GM12875 (cell line): ENCODE results near the gene SLC45A3.

Source experiments
- H3K4me3 ChIP-seq: one replicate; pipeline ENCODE4 v1.5.1; 2011; ENCODE audit warnings: low read depth, low read length, control low read depth
- TF ChIP-seq, protein P1 (sequence below): IDR thresholded peaks from 2 replicates; pipeline ENCODE4 v1.5.1; 2011; ENCODE audit warnings: low read depth, mild to moderate bottlenecking, control low read depth, inconsistent platforms, low read length, moderate library complexity, borderline replicate concordance; ENCODE audit not compliant: insufficient read depth

Gene SLC45A3

GRCh38 chr1:205676002-205676401, 4.3 kb downstream of the SLC45A3 start:
- TF ChIP-seq, protein P1, sequence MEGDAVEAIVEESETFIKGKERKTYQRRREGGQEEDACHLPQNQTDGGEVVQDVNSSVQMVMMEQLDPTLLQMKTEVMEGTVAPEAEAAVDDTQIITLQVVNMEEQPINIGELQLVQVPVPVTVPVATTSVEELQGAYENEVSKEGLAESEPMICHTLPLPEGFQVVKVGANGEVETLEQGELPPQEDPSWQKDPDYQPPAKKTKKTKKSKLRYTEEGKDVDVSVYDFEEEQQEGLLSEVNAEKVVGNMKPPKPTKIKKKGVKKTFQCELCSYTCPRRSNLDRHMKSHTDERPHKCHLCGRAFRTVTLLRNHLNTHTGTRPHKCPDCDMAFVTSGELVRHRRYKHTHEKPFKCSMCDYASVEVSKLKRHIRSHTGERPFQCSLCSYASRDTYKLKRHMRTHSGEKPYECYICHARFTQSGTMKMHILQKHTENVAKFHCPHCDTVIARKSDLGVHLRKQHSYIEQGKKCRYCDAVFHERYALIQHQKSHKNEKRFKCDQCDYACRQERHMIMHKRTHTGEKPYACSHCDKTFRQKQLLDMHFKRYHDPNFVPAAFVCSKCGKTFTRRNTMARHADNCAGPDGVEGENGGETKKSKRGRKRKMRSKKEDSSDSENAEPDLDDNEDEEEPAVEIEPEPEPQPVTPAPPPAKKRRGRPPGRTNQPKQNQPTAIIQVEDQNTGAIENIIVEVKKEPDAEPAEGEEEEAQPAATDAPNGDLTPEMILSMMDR: no peak

DNA sequence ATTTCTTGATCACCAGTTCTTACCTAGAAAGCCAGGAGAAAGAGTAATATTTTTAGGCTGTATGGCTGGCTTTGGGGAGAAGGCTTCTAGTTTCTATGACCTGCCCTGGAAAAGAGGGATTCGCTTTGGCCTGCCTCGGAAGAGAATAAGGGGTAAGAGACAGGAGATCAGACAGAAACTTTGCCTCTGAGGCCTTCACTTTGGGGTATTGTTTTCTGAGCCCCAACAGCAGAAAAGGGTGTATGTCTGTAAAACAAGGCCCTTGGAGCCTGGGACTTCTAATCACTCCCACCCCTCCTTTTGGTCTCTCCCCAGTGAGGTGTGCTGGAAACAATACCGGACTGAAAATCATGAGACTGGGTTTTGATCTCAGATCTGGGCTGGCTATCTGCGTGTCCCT, 5.1 kb downstream of the SLC45A3 start:
- TF ChIP-seq, protein P1: no peak
- no peak overlapping the region for H3K4me3 ChIP-seq

More at GRCh38 chr1:205676002-205676401, 4.3 kb downstream of the SLC45A3 start:
- H3K4me3 ChIP-seq: no peak overlapping the region

- TF ChIP-seq, protein P1: no peak
- H3K4me3 ChIP-seq: no peak overlapping the region
Observed at GRCh38 chr1:205672970-205673369, 7.3 kb downstream of the SLC45A3 start.

DNA sequence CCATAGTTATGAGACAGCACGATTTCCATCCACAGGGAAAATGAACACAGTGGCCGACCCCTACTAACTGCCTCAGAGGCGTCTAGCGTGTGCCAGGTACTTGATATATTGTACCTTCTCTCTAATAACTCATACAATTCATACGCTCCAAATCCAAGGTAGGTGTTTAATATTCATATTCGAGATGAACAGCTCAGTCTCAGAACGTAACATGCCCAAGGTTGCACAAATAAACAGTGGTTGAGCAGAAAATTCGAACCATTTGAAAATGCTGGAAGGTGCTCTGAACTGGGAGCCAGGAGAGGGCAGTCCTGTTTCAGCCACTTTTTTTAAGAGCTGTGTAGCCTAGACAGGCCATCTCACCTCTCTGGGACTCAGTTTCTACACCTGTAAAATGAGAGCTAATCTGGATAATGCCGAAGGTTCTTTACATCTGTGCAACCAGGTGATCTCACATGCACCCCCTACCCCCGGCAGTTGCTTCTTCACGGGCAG, 7.9 kb downstream of the SLC45A3 start:
- H3K4me3 ChIP-seq: no peak overlapping the region
- TF ChIP-seq, protein P1: no peak

DNA sequence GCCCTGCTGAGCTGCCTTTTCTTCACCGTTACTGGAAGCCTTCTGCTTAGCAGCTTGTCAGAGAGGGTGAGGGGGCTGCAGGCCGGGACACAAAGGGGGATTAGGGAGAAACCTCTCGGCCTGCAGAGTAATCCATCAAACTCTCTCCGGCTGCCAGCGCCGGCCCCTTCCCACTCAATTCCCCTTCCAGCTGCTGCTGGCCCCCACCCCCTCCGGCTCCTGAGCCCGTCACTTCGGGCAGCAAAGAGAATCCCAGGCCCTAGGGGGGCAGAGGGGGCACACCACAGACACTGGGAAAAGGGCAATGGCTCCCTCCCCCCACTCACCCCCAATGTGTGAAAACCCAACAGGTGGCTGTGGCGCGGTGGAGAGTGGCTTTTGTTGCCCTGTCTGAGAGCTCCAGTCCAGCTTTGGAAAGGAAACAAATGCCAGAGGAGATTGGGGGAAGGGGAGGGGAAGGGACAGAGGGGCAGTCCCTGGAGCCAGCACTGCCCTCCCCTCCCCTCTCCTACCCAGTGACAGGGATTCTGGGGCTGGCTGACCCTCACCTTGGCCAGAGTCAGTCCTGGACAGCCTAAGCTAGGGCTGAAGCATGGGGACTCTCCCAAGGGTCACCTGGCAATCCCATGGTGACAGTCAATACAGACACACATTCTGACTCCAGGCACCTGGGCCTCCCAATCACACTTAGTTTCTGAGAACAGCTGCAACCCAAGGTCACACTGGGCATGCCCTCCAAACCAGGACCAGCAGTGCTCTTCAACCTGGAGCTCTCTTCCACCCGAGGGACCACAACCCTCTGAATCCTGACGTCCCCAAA, 9.5 kb downstream of the SLC45A3 start:
- no peak overlapping the region for H3K4me3 ChIP-seq
- TF ChIP-seq, protein P1: no peak

GRCh38 chr1:205670150-205670446, 10.2 kb downstream of the SLC45A3 start:
- TF ChIP-seq, protein P1: no peak
- no peak overlapping the region for H3K4me3 ChIP-seq
